Adipose tissue (tissue), 3 donors: ENCODE data around the gene SETD6. TPM values are rescaled to one million over a fixed set of nuclear protein-coding genes. Genes with fewer than 3 reads are reported as not detected.

Source experiments
- H3K27ac ChIP-seq: one replicate; pipeline ENCODE4 v1.5.1; 2013; ENCODE audit warnings: low read depth, low read length
- WGBS, 3 donors: extraction: QIAGEN DNeasy Blood & Tissue Kit; methylation state at CpG; one replicate each; pipeline ENCODE4 v1.1.7; 2013; 5-methylcytosine and 5-hydroxymethylcytosine counted together
- polyA plus RNA-seq, 3 donors: library from polyadenylated mRNA; stranded (reverse); fragments of 200-250 nt; gene quantifications; one replicate each; pipeline ENCODE4 v1.2.3, GENCODE V29; 2013
- donor health status: healthy with polysubstance abuse.
- donor health status: Bipolar disorder and iron deficiency.
- donor health status: healthy.

SETD6 gene
- polyA plus RNA-seq, 3 donors, result 6.2 to 20.7 (median 16.4) TPM

DNA sequence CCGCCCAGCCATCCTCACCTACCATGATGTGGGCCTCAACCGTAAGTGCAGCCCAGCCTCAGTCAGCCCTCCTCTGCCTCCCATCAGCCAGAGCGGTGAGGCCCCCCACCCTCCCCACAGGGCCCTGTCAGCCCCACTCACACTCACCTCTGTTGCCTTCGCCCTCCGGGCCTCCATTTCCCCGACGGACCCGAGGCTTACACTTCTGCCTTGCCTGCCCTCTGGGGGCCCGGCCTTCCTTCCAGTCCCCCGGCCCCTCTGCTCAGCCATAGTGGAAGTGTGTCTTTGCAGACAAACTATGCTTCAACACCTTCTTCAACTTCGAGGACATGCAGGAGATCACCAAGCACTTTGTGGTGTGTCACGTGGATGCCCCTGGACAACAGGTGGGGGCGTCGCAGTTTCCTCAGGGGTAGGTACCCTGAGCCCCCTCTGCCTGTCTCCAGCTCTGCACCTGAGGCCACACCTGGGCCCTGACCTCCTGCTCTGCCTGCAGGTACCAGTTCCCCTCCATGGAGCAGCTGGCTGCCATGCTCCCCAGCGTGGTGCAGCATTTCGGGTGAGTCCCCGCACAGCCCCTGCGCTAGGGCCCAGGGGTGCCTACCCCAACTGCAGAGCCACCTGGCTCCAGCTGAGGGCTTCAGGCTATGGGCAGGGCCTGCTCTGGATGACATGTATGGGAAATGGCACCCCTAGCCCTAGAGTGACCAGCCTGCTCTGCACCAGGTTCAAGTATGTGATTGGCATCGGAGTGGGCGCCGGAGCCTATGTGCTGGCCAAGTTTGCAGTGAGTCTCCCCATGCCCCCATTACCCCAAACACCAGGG lies 11.2 kb upstream of the SETD6 start:
- 93 to 94% (median 93%) methylated on average over 20 to 21 of the region's 21 CpGs for WGBS, 3 donors
- H3K27ac ChIP-seq, result no peak overlapping the region

DNA sequence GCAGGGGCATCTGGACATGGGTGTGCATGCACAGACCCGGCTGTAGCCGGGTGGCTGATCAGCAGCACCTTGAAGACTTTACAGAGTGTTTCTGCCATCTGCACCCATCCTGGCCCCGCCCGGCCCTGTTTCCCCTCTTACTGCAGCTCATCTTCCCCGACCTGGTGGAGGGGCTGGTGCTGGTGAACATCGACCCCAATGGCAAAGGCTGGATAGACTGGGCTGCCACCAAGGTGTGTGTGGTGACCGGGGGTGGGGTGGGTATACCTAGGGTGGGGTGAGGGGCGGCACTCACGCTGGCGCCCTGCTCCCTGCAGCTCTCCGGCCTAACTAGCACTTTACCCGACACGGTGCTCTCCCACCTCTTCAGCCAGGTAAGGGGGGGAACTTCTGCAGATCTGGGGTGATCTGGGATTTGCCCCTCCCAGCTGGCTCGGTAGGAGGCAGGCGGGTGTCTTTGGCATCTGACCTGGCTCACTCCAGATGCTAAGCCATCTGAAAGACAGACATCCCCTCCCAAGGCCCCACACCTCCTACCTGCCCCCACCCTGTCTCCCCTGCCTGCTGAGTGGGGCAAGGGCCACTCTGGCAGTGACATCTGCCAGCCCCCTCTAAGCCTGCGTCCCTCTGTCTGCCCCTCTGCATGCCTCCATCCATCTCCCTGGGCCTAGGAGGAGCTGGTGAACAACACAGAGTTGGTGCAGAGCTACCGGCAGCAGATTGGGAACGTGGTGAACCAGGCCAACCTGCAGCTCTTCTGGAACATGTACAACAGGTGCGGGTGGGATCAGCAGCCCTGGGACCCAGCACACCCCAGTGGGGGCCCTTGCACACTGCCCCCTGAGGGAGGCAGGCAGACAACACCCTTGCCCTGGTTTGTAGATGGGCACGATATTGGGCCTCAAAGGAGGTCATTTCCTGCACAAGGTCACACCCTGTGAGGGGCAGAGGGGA lies 8.8 kb upstream of the SETD6 start:
- H3K27ac ChIP-seq, result no peak overlapping the region
- 79 to 86% (median 83%) methylated on average over 19 to 20 of the region's 20 CpGs for WGBS, 3 donors

DNA sequence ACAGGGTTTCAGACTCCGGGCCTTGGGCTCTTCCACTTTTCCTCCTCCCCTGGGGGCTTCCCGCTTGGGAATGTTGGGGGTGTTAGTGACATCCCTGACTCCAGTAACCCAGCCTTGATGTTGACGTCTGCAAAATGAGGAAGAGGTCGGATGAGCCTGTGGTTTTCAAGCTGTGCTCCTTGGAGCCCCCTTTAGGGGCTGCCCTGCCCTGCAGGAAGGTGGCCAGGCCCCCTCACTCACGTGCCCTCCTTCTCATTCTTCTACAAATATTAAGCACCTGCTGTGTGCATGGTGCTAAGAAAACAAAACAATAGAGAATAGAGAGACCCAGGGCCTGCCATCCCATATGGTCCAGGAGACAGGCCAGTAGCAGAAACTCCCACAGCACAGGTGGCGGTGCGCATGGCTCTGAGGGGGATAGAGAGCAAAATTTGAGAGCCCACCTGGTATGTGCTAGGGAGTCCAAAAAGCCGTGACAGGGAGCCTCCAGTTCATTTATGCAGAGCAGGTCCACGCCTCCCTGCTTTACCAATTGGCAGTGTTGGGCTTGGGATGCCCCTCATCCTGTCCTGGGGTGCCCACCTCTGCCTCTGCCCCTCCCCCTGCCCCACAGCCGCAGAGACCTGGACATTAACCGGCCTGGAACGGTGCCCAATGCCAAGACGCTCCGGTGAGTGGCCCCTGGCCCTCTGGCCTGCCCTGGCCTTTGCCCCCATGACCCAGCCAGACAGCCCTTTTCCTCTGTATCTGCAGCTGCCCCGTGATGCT lies 7.9 kb upstream of the SETD6 start:
- H3K27ac ChIP-seq, result no peak overlapping the region
- WGBS, 3 donors, result 65 to 69% (median 67%) methylated on average over 11 to 15 of the region's 15 CpGs

DNA sequence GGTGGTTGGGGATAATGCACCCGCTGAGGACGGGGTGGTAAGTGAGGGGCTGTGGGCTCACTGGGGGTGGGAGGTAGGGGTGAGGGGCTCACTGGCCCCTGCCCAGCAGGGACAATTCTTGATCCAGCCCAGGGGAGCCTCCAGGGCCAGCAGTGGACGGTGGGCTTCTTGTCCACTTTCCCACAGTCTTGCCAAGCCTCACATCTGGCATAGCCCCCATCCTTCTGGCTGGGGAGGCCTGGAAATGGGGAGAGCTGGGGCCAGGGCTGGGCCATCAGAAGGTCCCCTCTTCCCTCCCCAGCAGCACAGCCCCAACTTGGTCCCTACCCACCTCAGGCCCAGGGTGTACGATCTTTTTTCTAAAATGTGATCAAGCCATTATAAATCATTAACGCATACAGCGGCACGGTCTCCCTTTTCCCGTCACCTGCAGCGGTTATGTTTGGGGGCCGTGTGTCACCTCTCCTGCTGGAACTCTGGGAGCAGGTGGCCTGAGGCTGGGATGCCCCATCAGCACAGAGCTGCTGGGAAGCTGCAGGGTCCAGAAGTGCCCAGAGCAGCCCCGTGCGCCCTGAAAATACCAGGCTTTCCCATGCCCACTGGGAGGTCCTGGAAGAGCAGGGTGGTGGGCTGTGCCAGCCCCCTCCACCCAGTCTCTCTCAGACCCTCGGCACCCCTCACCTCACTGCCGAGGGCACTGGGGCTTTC lies 7.2 kb upstream of the SETD6 start:
- no peak overlapping the region for H3K27ac ChIP-seq
- WGBS, 3 donors, result 70 to 89% (median 87%) methylated on average over 13 to 14 of the region's 14 CpGs

DNA sequence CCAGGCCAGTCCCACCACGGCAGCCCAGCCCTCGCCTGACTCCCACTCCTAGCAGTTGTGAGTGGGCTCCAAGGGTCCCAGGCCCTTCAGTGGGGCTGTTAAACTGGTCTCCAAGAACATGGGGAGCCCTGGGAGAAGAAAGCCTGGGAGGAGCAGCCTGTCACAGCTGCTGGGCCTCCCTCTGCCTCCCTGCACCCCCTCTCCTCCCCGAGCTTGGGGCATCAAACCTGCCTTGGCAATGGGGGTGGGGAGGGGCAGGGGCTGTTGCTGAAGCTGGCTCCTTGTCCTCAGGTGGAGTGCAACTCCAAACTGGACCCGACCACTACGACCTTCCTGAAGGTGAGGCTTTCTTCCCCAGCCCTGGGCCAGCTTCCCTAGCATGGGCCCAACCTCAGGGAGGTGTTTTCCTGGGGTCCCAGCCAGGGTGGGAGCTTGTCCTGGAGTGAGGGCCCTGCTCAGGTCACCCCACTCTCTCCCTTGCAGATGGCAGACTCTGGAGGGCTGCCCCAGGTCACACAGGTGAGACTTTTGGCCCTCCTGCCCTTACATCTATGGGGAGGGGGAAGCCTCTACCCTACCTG lies 6.6 kb upstream of the SETD6 start:
- 79 to 82% (median 79%) methylated on average over 5 of the region's 5 CpGs for WGBS, 3 donors
- H3K27ac ChIP-seq, result no peak overlapping the region

DNA sequence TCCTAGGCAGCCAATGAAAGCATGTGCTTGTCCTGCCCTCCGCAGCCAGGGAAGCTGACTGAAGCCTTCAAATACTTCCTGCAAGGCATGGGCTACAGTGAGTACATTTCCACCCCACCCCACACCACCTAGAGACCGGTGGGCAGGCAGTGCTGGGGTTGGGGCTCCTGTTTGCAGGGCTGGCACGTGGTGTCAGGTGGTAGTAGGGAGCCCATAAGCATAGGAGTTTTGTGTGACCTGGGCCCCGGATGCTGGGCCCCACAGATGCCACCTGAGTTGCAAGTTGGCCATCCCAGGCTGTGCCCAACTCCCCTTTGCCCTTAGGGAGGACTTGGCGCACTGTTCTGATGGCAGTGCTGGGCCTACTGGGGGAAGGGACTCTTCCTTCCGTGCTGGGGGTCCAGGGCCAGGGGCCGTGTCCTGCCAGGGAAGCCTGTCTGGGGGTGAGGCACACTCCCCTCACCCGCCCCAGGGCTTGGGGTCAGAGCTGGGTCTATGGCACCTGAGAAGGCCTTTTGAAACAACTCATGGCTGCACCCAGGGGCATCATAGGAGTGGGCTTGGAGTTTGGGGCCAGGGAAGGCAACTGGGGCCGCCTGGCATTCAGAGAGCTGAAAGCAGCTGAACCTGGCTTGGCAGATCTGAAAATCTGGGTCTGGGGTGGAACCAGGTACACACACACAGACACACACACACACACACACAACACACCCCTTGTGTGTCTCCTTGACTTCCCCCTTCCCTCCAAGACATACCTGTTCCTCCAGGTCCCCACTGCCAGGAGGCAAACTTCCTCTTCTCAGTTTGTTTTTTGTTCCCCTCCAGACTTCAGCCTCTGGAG lies 5.8 kb upstream of the SETD6 start:
- no peak overlapping the region for H3K27ac ChIP-seq
- WGBS, 3 donors, result 90 to 91% (median 91%) methylated on average over 9 of the region's 9 CpGs

DNA sequence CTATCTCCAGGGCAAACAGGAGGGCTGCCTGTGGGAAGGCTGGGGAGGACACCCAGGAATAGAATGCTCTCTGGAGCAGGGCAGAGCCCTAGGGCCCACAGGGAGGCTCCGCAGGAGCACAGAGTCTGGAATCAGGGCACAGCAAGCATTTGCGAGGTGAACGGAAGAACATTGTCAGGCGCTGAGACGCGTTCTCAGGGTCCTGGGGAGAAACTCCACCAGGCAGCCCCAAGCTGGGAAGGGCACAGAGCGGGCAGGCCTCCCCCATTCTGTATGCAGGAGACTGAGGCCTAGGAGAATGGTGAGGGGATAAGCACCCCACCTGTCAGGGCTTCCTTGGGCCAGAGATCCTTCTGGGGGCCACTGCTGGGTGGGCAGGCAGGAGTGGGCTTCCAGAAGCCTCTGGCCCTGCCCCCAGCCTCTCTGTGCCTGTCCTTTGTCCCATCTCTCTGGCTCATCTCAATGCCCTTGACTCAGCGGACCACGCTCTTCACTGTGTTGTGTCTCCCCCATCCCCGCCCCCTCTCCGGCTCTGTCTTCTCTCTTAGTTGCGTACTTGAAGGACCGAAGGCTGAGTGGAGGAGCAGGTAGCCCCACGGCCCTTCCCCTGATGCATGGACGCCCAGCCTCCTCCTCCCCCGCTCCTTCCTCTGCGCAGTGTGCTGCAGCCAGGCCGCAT lies 5.1 kb upstream of the SETD6 start:
- 89 to 96% (median 93%) methylated on average over 18 of the region's 18 CpGs for WGBS, 3 donors
- H3K27ac ChIP-seq, result no peak overlapping the region

DNA sequence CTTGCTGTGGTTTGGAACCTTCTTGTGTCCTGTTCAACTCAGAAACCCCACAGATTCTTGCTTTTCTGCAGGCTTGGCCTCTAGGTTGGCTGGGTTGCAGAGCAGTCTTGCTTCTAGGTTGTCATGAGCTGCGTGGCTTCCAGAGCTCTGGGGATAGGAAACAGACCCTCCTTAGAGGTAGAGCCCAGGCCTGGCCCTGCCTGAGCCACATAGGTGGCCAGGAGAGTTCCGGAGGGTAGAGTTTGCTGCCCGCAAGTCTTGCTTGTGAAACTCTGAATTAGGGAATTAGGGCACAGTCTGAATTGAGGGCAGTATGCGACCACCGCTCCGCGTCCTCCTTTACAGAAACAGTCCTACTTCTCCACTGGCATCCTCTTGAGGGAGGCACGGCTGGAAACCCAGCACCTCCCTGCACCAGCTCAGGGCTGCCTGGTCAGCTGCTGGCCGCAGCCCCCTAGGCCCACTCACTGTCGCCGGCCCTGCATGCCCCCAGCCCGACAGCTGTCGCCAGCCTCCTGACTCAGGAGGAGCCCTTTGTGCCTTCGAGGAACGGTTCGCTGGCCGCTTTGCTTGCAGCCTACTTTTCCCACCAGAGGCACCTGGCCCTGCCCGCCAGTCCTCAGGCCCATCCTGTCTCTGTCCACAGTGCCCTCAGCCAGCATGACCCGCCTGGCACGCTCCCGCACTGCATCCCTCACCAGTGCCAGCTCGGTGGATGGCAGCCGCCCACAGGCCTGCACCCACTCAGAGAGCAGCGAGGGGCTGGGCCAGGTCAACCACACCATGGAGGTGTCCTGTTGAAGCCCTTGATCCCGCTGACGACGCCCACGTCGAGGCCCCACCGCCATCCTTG lies 4.3 kb upstream of the SETD6 start:
- H3K27ac ChIP-seq, result no peak overlapping the region
- WGBS, 3 donors, result 85 to 93% (median 89%) methylated on average over 30 of the region's 30 CpGs

DNA sequence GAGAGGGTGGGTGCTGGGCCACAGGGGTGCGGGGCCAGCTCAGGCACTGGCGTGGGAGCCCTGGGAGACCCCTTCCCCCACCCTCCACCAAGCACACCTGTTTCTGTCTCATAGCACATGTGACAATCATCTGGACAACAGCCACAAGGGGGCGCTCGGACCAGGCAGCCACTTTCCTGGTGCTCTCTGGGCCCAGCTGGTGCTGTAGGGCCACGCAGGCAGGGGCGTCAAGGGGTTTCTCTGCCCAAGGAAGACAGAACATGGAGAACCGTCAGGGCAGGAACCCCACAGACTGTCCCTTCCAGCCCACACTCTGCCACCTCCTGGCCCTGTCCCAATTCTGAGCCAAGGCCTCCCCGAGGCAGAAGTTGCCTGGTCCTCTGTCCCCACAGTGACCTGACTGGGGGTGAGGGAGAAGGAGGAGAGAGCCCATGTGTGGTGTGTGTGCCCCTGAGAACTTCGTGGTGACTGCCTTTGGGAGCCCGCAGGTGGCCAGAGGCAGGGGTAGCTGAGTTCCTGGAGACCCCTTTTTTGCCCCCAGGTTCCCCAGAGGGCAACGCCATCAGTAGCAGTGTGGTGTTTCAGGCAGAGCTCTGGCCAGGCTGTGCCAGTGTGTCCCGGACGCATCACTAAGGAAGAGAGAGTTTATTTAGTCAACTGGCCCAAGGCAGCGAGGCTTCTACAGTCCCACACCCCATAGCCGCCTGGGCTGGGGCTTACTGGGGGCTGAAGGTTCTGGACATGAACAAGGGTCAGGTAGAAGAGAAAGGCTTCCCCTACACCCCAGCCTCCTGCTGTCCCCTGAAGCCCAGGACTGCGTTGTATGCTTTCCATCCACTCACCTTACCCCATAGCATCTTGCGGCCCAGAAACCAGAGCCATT lies 3.1 kb upstream of the SETD6 start:
- WGBS, 3 donors, result 53 to 60% (median 59%) methylated on average over 16 to 17 of the region's 17 CpGs
- H3K27ac ChIP-seq, result no peak overlapping the region

DNA sequence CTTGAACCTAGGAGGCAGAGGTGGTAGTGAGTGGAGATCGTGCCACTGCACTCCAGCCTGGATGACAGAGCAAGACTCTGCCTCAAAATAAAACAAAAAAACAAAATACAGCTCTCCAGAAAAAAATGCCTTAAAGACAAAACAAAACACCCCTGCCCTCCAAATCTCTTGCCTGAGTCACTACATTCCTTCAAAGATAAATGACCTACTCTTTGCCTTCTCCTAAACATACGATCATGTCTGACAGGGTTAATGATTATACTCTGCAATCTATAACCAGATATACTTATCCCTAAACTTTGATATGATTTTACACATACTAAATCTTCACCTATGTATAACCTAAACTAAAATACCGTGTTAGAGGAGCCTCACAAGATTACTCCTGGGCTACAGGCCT lies 1.4 kb upstream of the SETD6 start:
- no peak overlapping the region for H3K27ac ChIP-seq
- WGBS, 3 donors, result 61 to 90% (median 83%) methylated on average over 3 of the region's 3 CpGs

DNA sequence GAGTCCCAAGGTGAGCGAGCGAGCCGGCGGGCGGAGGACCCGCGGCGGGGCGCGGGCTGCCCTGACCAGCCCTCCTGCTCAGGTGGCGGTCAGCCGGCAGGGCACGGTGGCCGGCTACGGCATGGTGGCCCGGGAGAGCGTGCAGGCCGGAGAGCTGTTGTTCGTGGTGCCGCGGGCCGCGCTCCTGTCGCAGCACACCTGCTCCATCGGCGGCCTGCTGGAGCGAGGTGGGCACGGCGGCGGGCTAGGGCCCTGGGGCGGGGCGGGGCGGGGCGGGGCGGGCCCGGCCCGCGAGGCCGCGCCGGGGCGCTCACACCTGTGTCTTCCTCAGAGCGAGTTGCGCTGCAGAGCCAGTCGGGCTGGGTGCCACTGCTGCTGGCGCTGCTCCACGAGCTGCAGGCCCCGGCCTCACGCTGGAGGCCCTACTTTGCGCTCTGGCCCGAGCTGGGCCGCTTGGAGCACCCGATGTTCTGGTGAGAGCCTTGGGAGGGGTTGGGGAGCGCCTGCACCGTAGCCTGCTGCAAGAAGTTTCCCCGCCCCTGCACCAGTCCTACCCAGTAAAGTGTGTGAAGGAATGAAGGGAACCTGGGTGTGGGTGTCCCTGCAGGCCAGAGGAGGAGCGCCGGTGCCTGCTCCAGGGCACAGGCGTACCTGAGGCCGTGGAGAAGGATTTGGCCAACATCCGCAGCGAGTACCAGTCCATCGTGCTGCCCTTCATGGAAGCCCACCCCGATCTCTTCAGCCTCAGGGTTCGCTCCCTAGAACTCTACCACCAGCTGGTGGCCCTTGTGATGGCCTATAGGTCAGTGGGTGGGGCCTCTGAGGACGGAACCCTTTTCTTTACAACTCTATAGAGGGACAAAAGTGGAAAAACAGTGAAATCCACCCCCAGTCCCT lies 802 bp downstream of the SETD6 start:
- WGBS, 3 donors, result 13 to 18% (median 17%) methylated on average over 46 to 66 of the region's 66 CpGs

DNA sequence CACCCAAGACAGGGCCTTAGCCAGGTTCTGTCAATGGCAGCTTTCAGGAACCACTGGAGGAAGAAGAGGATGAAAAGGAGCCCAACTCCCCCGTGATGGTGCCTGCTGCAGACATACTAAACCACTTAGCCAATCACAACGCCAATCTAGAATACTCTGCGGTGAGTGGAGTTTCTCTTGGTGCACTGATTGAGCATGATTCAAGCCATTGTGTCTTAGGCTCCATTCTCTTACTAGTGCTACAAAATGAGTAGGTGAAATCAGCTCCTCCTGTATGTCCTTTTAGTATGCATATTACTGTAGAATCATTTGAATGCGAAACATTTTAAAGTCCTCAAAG lies 1.4 kb downstream of the SETD6 start:
- H3K27ac ChIP-seq, result no peak overlapping the region
- 80 to 94% (median 88%) methylated on average over 4 of the region's 4 CpGs for WGBS, 3 donors

More for the DNA sequence above, 802 bp downstream of the SETD6 start:
- H3K27ac ChIP-seq, result no peak overlapping the region

DNA sequence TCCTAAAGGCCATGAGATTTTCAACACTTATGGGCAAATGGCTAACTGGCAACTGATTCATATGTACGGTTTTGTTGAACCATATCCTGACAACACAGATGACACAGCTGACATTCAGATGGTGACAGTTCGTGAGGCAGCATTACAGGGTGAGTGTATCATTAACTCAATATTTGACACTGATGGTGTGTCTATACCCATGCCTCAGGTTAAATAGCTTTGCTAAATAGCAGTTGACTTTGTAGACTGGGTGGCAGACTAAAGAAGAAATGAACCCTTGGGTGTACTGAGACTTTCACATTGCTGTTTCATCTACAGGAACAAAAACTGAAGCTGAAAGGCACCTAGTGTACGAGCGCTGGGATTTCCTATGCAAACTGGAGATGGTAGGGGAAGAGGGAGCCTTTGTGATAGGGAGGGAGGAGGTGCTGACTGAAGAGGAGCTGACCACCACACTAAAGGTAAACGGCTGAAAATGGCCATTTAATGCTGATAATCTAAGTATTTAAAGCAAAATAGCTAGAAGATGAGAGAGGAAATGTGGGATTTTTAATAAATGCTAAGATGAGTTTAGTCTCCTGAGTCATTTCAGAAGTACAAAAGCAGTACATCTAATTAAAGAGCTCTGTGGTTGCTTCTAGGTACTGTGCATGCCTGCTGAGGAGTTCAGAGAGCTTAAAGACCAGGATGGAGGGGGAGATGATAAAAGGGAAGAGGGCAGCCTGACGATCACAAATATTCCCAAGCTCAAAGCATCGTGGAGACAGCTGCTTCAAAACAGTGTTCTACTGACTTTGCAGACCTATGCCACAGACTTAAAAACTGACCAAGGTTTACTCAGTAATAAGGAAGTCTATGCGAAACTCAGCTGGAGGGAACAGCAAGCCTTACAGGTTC lies 3.0 kb downstream of the SETD6 start:
- WGBS, 3 donors, result 73 to 79% (median 73%) methylated on average over 8 of the region's 8 CpGs
- no peak overlapping the region for H3K27ac ChIP-seq
